GM21576 (cell line): ENCODE results near the gene DAZ3.
"Not testable (repeated sequence)": the region's sequence is repeated elsewhere in the genome, so short reads cannot be mapped to it uniquely, and the experiment has no call there.

Source experiments
- ATAC-seq: cut with Tn5 transposase; IDR thresholded peaks from one replicate; pipeline ENCODE4 v1.9.1; 2021; ENCODE audit warnings: mild to moderate bottlenecking, moderate library complexity; ENCODE audit not compliant: unreplicated experiment

DAZ3 gene

GRCh38 chrY:24813293-24813692 is at the start of gene DAZ3:
DAZ3 (minus strand) TSS chrY:24813393; CDS start chrY:24813185, 208 bp downstream.
- ATAC-seq = not testable (repeated sequence)

GRCh38 chrY:24833619-24834018 is 20.4 kb upstream of the DAZ3 start, which contains the start of gene DAZ4:
DAZ4 (plus strand) TSS chrY:24833919; CDS start chrY:24834127, 208 bp downstream.
- not testable (repeated sequence) for ATAC-seq

GRCh38 chrY:24825069-24825468 is 11.9 kb upstream of the DAZ3 start:
- not testable (repeated sequence) for ATAC-seq

- not testable (repeated sequence) for ATAC-seq
These were observed 11.1 kb upstream of the DAZ3 start for GRCh38 chrY:24824184-24824879.

GRCh38 chrY:24821836-24822235 is 8.6 kb upstream of the DAZ3 start:
- not testable (repeated sequence) for ATAC-seq
